HepG2 (cell line): ENCODE measurements around the gene MAPK7. TPM values are rescaled to one million over a fixed set of nuclear protein-coding genes. Genes with fewer than 3 reads are reported as not detected.

Experiments used
- ARNT ChIP-seq: fragments of 450-650 bp; IDR thresholded peaks from 2 replicates; pipeline ENCODE4 v1.6.1; 2017
- ATF1 ChIP-seq: IDR thresholded peaks from 2 replicates; pipeline ENCODE4 v1.6.1; 2016; ENCODE audit warnings: mild to moderate bottlenecking, control low read depth
- BCL6 ChIP-seq: IDR thresholded peaks from 2 replicates; pipeline ENCODE4 v1.6.1; 2016; ENCODE audit warnings: missing genetic modification reagents, missing compliant biosample characterization
- CBX2 ChIP-seq, 2 experiments: fragments of 200-600 bp in 1 of 2; sonication (generic); formaldehyde crosslinking in 1 of 2; IDR thresholded peaks; 2 replicates each; pipeline versions ENCODE4 v1.7.0 to v1.8.1; 2018 to 2022; ENCODE audit warnings: low read depth in 2 of 2, low read length in 1 of 2, mild to moderate bottlenecking in 1 of 2, missing genetic modification reagents in 1 of 2
- CC2D1A ChIP-seq: sonication (generic); formaldehyde crosslinking; IDR thresholded peaks from 2 replicates; pipeline ENCODE4 v1.8.1; 2023; ENCODE audit warnings: mild to moderate bottlenecking, missing genetic modification reagents
- CHD2 ChIP-seq: IDR thresholded peaks from 2 replicates; pipeline ENCODE4 v1.6.1; 2011; ENCODE audit warnings: low read depth, low read length, improper control_type of control experiment
- ELF4 ChIP-seq: sonication (generic); formaldehyde crosslinking; IDR thresholded peaks from 2 replicates; pipeline ENCODE4 v1.5.0; 2020; ENCODE audit warnings: missing genetic modification reagents, mild to moderate bottlenecking, moderate library complexity, borderline replicate concordance
- MTA3 ChIP-seq: sonication (generic); formaldehyde crosslinking; IDR thresholded peaks from 2 replicates; pipeline ENCODE4 v1.4.0; 2020; ENCODE audit warnings: missing genetic modification reagents
- PAX8 ChIP-seq: sonication (generic); formaldehyde crosslinking; IDR thresholded peaks from 2 replicates; pipeline ENCODE4 v1.8.0; 2022; ENCODE audit warnings: mild to moderate bottlenecking, missing genetic modification reagents, borderline replicate concordance
- SIN3A ChIP-seq: IDR thresholded peaks from 2 replicates; pipeline ENCODE4 v1.6.1; 2011; ENCODE audit warnings: low read depth, mild to moderate bottlenecking, control low read depth, low read length, borderline replicate concordance
- ZNF296 ChIP-seq: sonication (generic); formaldehyde crosslinking; conservative IDR thresholded peaks from 2 replicates; pipeline ENCODE4 v1.5.0; 2020; ENCODE audit warnings: mild to moderate bottlenecking, missing genetic modification reagents
- ZNF350 ChIP-seq: sonication (generic); formaldehyde crosslinking; IDR thresholded peaks from 2 replicates; pipeline ENCODE4 v1.4.0; 2020; ENCODE audit warnings: mild to moderate bottlenecking, low read depth, missing genetic modification reagents, borderline replicate concordance
- ZNF451 ChIP-seq: sonication (generic); formaldehyde crosslinking; IDR thresholded peaks from 2 replicates; pipeline ENCODE4 v1.5.0; 2020; ENCODE audit warnings: mild to moderate bottlenecking, missing genetic modification reagents
- ZNF564 ChIP-seq: sonication (generic); formaldehyde crosslinking; IDR thresholded peaks from 2 replicates; pipeline ENCODE4 v1.8.1; 2023; ENCODE audit warnings: mild to moderate bottlenecking, missing genetic modification reagents
- ZSCAN29 ChIP-seq: sonication (generic); formaldehyde crosslinking; conservative IDR thresholded peaks from 2 replicates; pipeline ENCODE4 v1.4.0; 2020; ENCODE audit warnings: mild to moderate bottlenecking, missing genetic modification reagents
- polyA plus RNA-seq, 8 experiments: library from polyadenylated mRNA; depleted of rRNA in 3 of 8; stranded (reverse) in 7 of 8; unstranded in 1 of 8; fragments of >200 nt; fragmentation: Illumina TruSeq in 4 of 8; extraction: Trizol in 4 of 8; gene quantifications; 2 replicates each; pipeline versions ENCODE4 v1.2.1 to v1.2.3, GENCODE V29; 2011 to 2016; ENCODE audit warnings: low read depth in 4 of 8, missing spikeins in 1 of 8, mixed read lengths in 1 of 8; ENCODE audit not compliant: insufficient read depth in 1 of 8
- total RNA-seq, 5 experiments: library from RNA; depleted of rRNA; stranded (reverse); fragments of >200 nt; fragmentation: Illumina TruSeq; extraction: Trizol; gene quantifications; 2 replicates each; pipeline ENCODE4 v1.2.3, GENCODE V29; 2016; ENCODE audit warnings: low read depth in 1 of 5
- TF ChIP-seq, protein P1 (sequence below): sonication (generic); formaldehyde crosslinking; IDR thresholded peaks from 2 replicates; pipeline ENCODE4 v1.4.0; 2020; ENCODE audit warnings: mild to moderate bottlenecking, missing genetic modification reagents
- TF ChIP-seq, protein P2 (sequence below): sonication (generic); formaldehyde crosslinking; IDR thresholded peaks from 2 replicates; pipeline ENCODE4 v1.8.0; 2022; ENCODE audit warnings: mild to moderate bottlenecking, missing genetic modification reagents, moderate library complexity
- TF ChIP-seq, protein P3 (sequence below): sonication (generic); formaldehyde crosslinking; IDR thresholded peaks from 2 replicates; pipeline ENCODE4 v1.8.1; 2022; ENCODE audit warnings: mild to moderate bottlenecking, missing genetic modification reagents
- TF ChIP-seq, protein P4 (sequence below): sonication (generic); formaldehyde crosslinking; IDR thresholded peaks from 2 replicates; pipeline ENCODE4 v1.4.0; 2020; ENCODE audit warnings: missing genetic modification reagents, borderline replicate concordance

Gene MAPK7
- total and polyA plus RNA-seq, 2 of the 13 experiments (the other 11 are each of a cell fraction or from before 2014, with no cell fraction given): 2.9 to 5.9 TPM

DNA sequence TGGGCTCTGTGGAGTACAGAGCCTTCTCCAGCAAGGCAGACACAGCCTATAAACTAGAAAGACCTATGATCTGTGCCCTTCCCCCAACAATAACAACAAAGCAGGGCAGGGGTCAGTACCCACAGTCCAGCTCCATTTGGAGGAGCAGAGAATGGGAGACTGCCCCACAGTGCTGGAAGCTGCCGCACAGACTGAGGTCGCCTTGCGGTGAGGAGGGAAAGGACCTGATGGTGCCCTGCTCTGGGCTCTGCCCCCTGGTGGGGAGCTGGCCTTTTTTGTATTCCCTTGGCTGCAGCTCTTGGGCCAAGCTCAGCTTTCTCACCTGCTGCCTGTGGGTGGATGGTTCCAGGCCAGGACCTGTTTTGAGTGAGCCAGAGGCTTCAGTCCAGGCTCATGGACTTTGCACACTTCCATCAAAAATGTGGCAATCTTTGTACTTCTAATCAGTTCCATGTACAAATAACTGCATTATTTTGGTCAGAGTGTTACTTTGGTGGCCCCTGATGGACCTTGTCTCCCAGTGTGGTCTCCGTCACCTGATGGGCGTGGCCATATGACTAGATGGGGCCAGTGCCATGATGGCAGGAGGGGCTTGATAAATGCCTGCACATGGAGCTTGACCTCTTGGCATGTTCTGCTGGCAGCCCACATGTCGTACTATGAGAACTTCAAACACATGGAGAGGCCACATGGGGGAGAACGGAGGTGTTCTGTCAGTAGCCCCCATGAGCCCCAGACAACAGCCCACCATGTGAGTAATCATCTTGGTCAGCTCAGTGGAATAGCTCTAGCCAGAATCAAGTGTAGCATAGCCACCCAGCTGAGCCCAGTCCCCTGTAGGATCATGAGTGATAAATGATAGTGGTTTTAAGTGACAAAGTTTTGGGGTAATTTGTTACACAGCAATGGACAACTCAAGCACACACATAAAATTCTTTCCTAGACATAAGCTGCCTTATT is 40.0 kb upstream of the MAPK7 start (continued):
- TF ChIP-seq ZNF451 (CRISPR knock-in tag) (no peak), ZNF564 (no peak), CBX2 (IDR thresholded peaks at IDR 0.05; ENCODE audit: low read depth, low read length) (no peak), CBX2 (CRISPR knock-in tag; IDR thresholded peaks at IDR 0.05; ENCODE audit: low read depth) (no peak), ZNF350 (CRISPR knock-in tag) (peak; percentile 67; the same call in 1 of the 2 replicates), ZNF296 (no peak), ATF1 (CRISPR knock-in tag) (0 out of 2 replicates have a peak, but pooled peaks have one; percentile 42), CC2D1A (CRISPR knock-in tag) (no peak), BCL6 (CRISPR knock-in tag) (peak; percentile 34; the same call in 1 of the 2 replicates), MTA3 (no peak), ELF4 (no peak), SIN3A (no peak), PAX8 (CRISPR knock-in tag) (no peak), ARNT (no peak), ZSCAN29 (CRISPR knock-in tag) (no peak), CHD2 (no peak)
- TF ChIP-seq, protein P1, sequence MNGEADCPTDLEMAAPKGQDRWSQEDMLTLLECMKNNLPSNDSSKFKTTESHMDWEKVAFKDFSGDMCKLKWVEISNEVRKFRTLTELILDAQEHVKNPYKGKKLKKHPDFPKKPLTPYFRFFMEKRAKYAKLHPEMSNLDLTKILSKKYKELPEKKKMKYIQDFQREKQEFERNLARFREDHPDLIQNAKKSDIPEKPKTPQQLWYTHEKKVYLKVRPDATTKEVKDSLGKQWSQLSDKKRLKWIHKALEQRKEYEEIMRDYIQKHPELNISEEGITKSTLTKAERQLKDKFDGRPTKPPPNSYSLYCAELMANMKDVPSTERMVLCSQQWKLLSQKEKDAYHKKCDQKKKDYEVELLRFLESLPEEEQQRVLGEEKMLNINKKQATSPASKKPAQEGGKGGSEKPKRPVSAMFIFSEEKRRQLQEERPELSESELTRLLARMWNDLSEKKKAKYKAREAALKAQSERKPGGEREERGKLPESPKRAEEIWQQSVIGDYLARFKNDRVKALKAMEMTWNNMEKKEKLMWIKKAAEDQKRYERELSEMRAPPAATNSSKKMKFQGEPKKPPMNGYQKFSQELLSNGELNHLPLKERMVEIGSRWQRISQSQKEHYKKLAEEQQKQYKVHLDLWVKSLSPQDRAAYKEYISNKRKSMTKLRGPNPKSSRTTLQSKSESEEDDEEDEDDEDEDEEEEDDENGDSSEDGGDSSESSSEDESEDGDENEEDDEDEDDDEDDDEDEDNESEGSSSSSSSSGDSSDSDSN (CRISPR knock-in tag): peak; percentile 73
- TF ChIP-seq, protein P2, sequence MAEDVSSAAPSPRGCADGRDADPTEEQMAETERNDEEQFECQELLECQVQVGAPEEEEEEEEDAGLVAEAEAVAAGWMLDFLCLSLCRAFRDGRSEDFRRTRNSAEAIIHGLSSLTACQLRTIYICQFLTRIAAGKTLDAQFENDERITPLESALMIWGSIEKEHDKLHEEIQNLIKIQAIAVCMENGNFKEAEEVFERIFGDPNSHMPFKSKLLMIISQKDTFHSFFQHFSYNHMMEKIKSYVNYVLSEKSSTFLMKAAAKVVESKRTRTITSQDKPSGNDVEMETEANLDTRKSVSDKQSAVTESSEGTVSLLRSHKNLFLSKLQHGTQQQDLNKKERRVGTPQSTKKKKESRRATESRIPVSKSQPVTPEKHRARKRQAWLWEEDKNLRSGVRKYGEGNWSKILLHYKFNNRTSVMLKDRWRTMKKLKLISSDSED (CRISPR knock-in tag): no peak
- TF ChIP-seq, protein P3, sequence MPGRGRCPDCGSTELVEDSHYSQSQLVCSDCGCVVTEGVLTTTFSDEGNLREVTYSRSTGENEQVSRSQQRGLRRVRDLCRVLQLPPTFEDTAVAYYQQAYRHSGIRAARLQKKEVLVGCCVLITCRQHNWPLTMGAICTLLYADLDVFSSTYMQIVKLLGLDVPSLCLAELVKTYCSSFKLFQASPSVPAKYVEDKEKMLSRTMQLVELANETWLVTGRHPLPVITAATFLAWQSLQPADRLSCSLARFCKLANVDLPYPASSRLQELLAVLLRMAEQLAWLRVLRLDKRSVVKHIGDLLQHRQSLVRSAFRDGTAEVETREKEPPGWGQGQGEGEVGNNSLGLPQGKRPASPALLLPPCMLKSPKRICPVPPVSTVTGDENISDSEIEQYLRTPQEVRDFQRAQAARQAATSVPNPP (CRISPR knock-in tag): peak; percentile 89; the same call in 1 of the 2 replicates
- TF ChIP-seq, protein P4, sequence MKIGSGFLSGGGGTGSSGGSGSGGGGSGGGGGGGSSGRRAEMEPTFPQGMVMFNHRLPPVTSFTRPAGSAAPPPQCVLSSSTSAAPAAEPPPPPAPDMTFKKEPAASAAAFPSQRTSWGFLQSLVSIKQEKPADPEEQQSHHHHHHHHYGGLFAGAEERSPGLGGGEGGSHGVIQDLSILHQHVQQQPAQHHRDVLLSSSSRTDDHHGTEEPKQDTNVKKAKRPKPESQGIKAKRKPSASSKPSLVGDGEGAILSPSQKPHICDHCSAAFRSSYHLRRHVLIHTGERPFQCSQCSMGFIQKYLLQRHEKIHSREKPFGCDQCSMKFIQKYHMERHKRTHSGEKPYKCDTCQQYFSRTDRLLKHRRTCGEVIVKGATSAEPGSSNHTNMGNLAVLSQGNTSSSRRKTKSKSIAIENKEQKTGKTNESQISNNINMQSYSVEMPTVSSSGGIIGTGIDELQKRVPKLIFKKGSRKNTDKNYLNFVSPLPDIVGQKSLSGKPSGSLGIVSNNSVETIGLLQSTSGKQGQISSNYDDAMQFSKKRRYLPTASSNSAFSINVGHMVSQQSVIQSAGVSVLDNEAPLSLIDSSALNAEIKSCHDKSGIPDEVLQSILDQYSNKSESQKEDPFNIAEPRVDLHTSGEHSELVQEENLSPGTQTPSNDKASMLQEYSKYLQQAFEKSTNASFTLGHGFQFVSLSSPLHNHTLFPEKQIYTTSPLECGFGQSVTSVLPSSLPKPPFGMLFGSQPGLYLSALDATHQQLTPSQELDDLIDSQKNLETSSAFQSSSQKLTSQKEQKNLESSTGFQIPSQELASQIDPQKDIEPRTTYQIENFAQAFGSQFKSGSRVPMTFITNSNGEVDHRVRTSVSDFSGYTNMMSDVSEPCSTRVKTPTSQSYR: peak; percentile 96
